CD4-positive, alpha-beta T cell treated with Interleukin-21 for 1 hour (primary cell): Measurements from ENCODE around the gene SMG6.

Experiments used
- DNase-seq: peaks from one replicate; pipeline ENCODE4 v3.0.0-alpha.2; 2020

Gene SMG6

DNA sequence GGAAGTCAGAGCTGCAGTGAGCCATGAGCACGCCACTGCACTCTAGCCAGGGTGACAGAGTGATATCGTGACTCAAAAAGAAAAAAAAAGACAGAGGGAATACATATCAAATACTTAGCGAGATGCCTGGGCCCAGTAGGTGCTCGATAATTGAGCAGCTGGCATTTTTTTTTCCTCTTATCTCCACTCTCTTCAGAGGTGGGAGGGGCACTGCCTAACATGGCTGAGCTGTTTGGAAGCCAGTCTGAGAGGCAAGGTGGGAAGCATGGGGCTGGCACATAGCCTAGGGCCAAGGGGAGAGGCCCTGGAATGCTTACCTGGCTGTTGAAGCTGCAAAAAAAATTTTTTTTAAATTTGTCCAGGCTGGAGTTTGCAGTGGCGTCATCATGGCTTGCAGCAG lies 210.2 kb downstream of the SMG6 start:
- no peak for DNase-seq

DNA sequence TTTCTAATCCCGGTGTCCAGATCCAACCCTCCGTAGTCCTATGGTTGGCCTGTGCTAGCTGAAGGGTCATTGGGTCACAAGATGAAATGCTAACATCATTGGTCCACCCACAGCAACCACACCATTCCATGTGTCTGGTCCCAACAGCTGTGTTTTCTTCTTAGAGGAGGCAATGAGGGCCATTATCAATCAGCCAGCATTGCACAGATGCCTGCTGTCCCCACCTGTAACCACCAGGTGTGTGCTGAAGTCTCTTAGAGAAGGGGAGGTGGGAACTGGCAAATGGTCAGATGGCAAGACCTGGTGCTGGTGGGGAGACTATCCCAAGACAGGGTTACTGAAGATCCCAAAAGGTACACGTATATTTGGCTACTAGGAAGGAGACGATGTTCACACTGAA lies 211.3 kb downstream of the SMG6 start:
- DNase-seq: no peak

DNA sequence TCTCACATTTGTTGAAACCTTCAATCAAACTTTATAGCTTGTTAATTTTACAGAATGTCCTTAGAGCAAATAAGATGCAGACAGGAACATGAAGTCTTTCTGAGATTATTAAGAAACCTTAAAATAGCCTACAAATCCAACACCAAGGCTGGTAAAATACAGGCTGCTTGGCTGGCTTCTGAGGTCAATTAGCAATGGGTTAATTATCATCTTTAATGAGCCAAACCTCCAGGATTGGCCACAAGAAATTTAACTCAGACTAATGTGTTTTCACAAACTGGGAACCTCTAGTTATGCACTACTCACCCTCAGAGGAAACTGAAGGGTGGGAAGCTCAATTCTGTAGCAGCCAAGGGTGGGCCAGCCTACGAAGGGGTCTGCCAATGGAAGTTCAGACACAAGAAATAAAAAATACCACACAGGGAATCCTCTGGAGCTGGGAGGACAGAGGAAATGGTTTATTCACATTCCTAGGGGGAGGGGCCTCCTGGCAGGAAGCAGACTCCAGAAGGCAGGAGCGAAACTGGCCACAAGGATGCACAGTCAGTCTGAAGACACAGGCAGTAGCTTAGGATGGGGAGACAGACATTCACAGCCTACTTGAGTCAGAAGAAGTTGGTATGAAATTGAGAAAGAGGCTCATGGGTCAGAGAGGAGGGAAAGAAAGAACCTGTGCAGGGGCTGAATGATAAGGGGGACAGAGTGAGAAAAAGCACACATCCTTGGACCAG lies 212.6 kb downstream of the SMG6 start:
- DNase-seq: no peak

DNA sequence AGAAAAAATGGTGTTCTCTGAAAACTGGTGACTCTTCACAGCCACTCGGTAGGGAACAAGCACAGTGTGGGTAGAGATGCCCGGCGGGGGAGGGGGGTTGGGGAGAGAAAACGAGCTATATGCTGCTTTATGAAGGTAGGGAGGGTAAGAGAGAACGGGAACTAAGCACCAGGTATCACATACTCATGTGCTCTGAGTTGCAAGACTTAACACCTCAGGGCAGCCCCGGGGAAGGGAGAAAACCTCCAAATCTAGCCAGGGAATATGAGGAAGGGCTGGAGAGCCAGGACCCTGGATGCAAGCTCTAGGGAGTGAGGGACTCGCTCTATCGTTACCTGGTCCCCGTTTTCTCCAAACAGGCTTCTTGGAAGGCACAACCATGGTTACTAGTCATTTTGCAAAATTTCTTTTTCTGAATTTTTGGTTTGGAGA lies 213.4 kb downstream of the SMG6 start:
- DNase-seq: no peak

DNA sequence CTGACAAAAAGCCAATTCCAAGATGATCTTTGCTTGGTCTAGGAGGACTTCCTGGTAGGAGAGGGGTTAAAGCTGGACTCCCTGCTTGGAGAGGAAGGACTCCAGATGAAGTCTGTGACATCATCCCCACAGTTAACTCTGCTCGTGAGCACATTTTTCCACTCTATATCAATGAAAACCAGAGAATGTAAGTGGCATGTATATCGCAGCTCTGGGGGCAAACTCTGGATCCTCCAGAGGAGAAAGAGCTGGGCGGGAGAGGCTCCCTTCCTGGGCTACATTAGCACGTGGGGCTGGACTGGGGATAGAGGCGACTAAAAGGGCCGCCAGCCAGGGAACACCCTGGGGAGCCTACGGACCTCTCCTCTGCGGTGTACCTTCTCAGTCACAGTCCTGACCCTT lies 214.6 kb downstream of the SMG6 start:
- no peak for DNase-seq

DNA sequence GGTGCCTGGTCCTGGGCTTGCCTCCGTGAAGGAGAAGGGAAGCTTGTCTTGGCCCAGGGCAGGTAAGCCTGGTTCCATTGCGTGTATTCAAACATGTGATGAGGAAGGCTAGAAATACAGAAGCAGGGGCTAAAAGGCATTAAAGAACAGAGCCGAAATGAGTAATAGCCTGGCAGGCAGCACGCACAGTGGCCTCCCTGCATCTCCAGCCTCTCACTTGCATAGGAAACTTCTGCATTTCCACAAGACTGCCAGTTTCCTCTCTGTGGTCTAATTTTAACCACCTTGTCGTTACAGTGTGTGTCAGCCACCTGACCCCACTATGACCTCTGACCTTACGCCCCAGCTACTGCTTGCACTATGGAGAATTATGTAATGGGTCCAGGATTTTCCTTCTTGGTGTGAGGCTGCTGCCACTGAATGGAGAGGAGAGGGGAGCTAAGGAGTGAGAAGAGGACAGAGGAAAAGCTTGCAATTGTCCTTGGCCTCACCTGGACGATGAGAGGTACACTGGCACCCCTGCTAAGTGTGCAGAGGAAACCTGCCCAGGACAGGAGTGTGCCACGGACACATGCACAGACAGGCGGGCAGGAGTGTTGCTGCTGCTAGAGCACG lies 215.9 kb downstream of the SMG6 start:
- peak; percentile 53 for DNase-seq

DNA sequence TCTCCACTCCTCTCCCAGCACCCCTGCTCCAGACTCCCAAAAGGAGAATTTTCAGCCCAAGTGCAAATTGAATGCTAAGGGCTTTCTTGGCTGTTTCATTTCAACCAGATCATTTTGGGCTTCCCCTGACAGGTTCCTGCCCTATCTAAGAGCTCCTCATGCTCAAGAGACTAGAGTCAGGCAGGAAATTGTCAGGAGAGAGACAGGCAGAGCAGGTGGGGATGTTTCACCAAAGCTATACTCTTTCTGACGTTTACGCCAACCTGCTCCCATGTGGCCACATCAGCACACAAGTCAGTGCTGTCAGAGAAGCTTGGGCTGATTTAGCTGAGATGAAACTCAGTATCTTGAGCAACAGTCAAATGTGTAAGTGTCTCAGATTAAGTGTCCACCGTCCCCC lies 217.3 kb downstream of the SMG6 start:
- no peak for DNase-seq

DNA sequence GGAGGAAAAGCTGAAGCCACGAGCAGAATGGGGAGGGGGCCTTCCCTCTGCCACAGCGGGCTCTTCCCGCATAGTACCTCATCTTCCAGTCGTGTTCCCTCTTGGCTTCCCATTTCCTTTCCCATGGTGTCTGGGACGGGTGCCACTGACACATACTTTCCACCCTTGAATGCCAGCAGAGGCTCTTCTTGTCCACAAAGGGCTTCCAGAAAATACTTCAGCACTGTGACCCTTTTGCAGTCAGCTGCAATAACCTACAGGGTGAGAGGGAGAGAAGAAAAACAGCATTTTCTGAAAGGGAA lies 218.0 kb downstream of the SMG6 start:
- DNase-seq: no peak

DNA sequence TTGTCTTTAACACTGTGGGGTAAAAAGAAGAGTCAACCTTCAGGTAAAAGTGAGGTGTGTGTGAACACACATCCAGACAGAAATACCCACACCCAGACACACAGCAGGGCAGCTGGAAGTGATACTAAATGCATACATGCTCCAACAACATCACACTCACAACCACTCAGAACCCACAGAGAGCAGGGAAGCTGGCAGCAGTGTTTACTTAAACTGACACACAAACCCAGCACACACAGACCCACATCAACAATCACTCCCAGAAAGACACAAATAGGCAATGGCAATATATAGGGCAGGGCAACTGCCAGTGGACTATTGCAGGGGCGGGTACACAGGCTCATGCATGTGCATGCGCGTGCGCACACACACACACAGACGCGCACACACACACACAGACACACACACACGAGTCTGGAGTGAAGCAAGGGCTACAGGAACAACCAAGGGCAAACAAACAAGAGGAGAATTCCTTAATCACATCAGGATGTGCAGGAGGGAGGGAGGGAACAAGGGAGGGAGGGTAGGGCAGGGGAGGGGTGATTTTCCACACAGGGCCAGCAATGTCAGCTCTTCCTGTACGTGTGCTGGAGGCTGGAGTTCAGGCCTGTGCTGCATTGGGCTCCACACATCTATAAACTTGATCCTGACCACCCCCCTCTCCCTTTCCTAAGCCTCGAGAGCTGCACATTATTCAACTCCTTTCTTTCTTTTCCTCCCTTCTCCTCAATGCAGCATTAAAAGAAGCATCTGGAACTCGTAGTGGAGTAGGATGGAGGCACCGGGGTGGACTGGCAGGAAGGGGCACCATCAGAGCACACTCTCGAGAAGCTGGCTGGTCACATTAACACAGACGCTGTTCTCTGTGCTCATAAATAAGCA lies 218.6 kb downstream of the SMG6 start:
- no peak for DNase-seq

DNA sequence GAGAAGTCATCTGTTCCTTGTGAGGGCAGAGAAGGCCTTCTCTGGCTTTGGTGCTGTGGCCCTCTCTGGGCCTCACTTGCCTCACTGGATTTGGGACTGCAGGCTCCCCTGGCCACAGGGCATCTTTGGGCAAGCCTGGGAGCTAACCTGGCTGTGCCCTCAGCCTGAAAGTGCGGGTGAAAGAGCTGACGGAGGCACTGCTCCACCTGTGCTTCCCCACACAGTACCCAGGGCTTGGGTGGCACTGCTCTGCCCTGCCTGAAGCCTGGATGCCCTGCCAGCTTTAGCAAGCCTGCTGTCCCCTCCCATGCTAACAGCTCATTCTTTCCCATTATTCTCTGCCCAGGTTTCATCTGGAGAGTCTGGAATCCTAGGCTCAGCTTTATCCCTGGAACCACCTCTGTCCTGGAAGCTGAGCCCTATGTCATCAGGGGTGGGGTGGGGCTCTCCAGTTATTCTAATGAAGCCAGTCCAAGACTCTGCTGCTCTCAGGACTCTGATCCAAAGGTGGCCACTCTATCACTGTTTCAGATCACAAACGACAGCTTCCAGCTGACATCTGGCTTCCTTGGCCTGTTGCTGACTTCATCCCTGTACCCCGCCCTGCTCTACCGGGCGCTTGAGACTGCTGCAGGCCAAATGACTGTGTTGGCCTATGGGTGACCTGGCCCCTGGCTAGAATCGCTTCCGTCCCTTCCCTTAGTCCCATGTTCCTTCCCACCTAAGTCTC lies 219.4 kb downstream of the SMG6 start:
- DNase-seq: no peak

DNA sequence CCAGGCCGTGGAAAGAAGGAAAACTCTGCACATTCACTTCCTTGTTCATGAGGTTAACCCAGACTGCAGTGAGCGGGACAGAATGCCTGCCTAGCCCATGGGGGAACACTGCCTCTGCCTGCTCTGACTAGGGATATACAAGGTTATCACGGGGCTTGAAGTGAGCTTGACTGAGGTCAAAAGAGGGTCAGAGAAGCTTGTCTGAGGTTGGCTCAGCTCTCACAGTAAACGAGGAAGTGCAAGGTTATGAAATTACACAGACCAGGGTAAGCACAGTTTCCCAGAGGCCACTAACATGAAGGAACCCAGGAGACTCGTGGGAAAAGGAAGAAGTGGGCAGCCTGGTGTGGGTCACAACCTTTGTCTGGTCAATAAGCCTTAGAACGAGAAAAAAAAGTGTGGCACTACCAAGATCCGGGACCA lies 220.0 kb downstream of the SMG6 start:
- peak; percentile 31 for DNase-seq

DNA sequence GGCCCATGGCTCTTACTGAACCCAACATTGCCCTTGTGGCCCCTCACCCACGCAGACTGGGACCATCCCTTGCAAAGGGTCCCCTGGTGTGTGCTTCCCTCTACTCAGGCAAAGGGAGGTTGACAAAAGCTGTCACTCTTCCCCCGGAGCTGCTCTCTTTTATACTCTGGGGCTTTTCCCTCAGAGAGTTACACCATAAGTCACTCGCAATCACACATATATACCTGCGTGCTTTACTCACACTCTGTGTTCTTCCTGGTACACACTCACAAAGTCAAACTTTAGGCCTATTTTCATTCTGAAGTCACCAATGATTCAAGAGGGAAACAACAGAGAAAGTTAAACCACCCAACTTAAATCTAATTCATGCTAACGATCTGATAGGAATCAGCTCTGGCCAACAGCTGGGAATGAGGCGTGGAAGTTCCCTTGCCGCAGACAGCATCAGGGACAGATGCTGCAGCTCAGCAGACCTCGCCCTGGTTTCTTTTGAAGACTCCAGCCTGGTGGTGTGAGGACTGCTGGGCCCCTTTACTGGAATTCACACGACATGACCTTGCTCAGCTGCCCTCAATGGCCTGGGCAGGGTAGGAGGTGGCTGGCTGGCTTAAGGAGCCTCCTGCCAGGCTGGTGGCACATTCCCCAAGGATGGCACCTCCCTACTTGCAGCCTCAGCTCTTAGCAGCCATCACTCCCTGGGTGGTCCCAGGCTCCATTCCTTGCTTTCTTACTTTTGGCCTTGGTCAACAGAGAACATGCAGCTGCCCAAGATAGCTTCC lies 221.4 kb downstream of the SMG6 start:
- no peak for DNase-seq

DNA sequence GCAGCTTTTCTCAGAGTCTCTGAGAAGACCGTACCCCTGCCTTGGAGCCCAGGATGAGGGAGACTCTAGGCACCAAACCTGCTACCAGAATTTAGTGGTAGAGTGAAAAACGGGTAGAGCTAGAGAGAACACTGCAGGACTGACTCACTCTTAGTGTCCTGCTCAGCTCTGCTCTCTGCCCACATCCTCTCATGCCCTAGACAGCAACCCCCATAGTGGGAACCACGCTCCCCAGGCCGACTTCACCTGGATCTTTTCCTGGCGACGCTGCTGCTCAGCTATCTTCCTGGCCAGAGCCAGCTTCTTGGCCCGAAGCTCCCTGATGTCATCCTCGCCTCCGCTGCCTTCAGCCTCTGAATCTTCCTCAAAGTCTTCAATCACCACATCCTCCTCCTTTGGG lies 222.0 kb downstream of the SMG6 start:
- DNase-seq: no peak

DNA sequence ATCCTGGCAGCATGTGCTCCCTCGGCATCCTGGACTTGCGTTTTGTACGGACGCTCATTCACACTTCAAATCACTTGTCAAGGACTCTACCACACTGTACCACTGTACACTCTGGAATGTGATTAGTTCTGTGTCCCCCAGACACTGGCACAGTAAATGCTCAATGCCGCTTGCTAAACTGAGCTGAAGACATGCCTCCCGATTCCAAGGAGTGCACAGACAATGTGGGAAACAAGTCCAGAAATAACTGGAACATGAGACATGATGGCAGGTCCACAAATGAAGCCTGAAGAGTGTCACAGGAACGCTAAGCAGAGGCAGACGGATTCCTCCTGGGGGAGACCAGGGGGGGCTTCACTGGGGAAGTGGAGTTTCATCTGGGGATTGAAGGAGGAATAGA lies 226.5 kb downstream of the SMG6 start:
- DNase-seq: no peak

DNA sequence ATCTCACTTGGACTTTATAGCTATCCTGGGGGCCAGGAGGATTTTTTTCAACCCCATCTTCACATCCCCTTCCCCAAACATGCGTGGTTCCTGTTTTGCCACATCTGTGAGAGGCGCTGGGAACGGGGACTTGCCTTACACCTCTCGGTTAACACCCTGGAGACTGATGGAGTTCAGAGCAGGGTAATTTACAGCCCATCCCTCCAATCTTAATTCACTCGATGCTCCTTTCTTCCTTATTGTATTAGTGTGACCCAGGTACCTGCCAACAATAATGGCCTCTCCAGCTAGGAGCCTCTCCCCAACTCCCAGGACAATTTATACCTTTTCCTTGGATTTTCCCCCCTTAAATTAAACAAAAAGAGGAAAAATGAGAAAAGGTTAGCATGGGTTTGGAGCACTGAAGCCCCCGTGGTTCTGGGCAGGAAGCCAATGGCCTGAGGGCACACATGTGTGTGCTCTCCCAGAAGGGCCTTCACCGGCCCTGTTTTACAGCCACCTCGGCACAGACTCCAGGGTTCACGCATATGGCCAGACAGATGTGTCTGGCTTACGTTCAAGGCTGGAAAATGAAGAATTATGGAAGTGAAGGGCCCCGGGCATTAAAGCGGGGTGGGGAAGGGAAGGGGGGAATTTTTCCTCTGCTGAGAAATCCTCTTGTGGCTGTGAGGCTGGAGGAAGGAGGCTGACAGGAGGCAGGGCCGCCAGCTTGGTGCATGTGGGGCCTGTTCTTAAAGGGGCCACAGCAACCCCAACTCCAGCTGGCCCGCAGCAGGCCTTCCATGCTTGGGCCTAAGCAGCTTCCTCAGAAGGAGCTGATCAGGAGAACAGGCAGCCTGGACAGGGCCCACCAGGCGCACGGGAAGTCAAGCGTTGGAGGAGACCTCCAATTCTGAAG lies 227.2 kb downstream of the SMG6 start:
- DNase-seq: no peak

DNA sequence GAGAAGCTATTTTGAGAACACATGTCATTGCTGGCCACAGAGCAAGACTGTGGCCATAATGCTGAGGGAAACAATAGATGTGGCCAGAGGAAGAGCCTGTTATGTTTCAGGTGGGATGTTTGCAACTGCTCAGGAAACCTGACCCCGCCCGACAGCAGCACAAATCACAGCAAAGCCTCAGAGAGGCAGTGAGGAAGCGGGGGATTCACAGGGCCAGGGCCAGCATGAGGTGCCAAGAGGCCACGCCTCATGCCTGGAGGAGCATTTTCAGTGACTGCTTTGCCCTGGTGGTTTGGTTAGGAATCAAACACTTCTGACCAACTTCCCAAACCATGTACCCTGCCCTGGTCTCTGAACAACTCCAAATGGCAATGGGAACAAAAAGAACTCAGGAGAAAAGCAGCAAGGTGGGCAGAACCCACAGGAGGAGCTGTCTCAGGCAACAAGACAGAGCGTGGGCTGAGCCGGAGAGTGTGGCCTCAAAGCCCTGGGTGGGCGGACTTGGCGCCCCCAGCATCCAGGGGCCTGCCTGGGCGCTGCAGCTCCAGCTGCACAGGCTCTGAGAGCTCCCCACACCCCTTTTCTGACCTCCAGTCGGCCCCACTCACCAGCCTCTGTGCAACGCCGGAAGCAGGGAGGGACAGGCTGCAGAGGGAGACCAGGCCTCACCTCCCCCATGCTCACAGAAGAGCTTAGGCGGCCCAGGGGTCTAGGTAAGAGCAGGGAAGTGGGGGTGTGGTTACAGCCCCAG lies 228.1 kb downstream of the SMG6 start:
- DNase-seq: no peak

DNA sequence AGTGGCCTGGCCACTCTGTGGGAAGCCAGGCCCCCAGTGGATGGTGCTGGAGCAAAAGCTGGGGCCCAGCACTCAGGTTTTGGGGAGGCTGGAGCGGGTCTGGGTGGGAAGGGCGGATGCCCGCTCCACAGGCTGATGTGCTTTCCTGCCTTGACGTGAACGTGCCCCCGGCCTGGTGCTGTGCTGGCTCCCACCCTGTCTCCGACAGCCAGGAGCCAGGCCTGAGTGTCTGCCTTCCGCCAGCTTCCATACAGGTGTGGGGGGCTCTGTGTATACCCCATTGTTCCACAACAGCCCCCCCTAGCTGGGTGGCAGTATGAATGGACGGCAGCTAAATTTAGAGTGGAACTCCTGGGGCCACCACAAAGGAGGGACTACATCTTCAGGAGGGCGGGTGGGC lies 228.7 kb downstream of the SMG6 start:
- no peak for DNase-seq

DNA sequence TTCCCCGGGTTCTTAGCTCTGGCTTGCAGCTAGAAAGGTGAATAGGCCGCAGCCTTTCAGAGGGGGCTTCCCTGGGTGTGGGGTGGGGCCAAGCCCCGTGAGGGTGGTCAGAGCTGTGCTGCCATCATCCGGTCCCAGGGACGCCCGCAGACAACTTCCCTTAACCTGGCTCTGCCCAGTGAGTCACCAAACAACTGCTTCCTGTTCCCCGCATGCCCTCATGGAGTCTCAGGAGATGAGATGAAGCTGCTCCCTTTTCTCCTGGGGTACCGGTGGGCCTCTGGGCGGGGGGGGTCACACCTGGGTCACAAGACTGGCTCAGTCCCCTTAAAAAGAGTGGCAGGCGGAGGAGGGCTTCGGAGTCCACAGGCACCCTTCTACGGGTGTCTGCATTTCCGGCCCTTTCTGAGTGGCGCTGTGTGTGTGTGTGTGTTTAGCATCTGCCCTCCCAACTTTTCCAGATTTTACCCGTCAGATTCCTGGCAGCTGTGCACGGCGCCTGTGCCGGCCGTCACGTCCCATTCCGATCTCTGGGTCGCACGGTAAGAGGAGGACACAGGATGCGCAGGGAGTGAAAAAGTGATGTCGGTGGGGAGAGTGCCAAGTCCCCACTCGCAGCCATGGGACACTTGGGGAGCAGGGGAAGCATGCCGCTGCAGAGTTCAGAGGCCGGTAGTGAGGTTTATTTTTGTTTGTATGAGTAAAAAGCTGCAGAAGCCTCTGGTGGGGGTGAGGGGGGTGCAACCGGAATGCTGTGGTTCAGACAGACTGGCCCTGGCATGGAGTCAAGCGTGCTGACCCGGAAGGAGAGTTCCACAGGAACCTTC lies 231.9 kb downstream of the SMG6 start:
- no peak for DNase-seq

DNA sequence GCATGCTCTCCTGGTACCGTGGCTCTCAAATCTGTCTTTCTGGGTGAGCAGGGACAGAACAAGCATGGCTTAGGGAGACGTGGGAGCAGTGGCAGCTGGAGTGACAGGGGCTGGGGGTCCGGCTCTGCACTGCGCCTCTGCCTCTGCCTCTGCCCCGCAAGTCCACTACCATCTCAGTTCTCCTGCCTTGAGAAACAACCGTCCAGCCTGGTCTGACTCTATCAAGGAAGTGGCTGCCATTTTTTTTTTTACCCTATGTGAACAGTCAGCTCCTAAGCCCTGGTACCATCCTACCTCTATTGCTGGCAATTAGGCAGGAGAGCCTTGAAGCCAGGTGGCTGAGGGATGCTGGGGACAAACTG lies 232.6 kb downstream of the SMG6 start:
- no peak for DNase-seq
